GM10248 (cell line): Measurements from ENCODE around the gene TPBGL.
A peak's percentile ranks its signal among the peaks of the same experiment; 100 is the strongest.

Source experiments
- CTCF ChIA-PET: fragments of 300-600 bp; sonication (Branson Sonifier 250); formaldehyde crosslinking; extraction: SDS; loops from one replicate; lab custom pipeline; 2021; ENCODE audit warnings: antibody characterized with exemption; lab: Yijun Ruan, JAX
- POLR2A ChIA-PET: fragments of 350-650 bp; sonication (Branson Sonifier 250); formaldehyde crosslinking; extraction: SDS; loops from one replicate; lab custom pipeline; 2020; ENCODE audit warnings: antibody characterized with exemption; lab: Yijun Ruan, JAX
- DNase-seq: peaks from one replicate; pipeline ENCODE4 v3.0.0; 2012; ENCODE audit errors: extremely low spot score
- CTCF ChIP-seq: IDR thresholded peaks from 2 replicates; pipeline ENCODE4 v1.5.1; 2012; ENCODE audit warnings: mild to moderate bottlenecking, low read depth; ENCODE audit errors: extremely low read depth, missing control alignments, control extremely low read depth

The TPBGL gene

GRCh38 chr11:75237050-75237449 lies 3.5 kb upstream of the TPBGL start:
- ChIA-PET CTCF (interaction anchor here (0.9 to 17.1 kb wide), 4 partner anchors 9 to 90 kb away, joined by 3 to 496 read pairs (median 41); partner anchors contain the start of gene SLCO2B1), POLR2A (no interaction called here)
- no peak for TF ChIP-seq CTCF
- no peak for DNase-seq

- POLR2A ChIA-PET = interaction anchor here (0.6 kb wide), 1 partner anchor 99 kb away, joined by 9 read pairs; no protein-coding TSS in a partner anchor
- no peak for TF ChIP-seq CTCF
- CTCF ChIA-PET = interaction anchor here (0.8 to 17.1 kb wide), 7 partner anchors 9 to 216 kb away, joined by 3 to 496 read pairs (median 3); partner anchors contain the start of gene SLCO2B1
- no peak for DNase-seq
These were observed 1.8 kb upstream of the TPBGL start for GRCh38 chr11:75238595-75239440.

- ChIA-PET POLR2A (interaction anchor here (0.6 kb wide), 1 partner anchor 100 kb away, joined by 9 read pairs; no protein-coding TSS in a partner anchor), CTCF (interaction anchor here (0.8 to 17.1 kb wide), 12 partner anchors 8 to 314 kb away, joined by 3 to 496 read pairs (median 8); partner anchors contain the start of gene SLCO2B1)
- no peak for TF ChIP-seq CTCF
- DNase-seq = no peak
These were observed 863 bp upstream of the TPBGL start for GRCh38 chr11:75239531-75240290.

GRCh38 chr11:75241036-75241905 lies 697 bp downstream of the TPBGL start:
- TF ChIP-seq CTCF = peak; percentile 99
- peak; percentile 95 for DNase-seq
- ChIA-PET POLR2A (no interaction called here), CTCF (interaction anchor here (0.7 to 17.1 kb wide), 38 partner anchors 9 to 841 kb away, joined by 3 to 496 read pairs (median 4); partner anchors contain the start of gene SLCO2B1)

GRCh38 chr11:75241906-75242644 lies 1.5 kb downstream of the TPBGL start:
- DNase-seq = no peak
- TF ChIP-seq CTCF = no peak
- ChIA-PET CTCF (interaction anchor here (0.8 to 17.1 kb wide), 27 partner anchors 8 to 841 kb away, joined by 3 to 496 read pairs (median 6); partner anchors contain the start of gene SLCO2B1), POLR2A (no interaction called here)
